ENCODE results near the gene TLN1. TPM values are rescaled to one million over a fixed set of nuclear protein-coding genes. Genes with fewer than 3 reads are reported as not detected.

TLN1 gene
- total and polyA plus RNA-seq, 2 of the 4 experiments (the other 2 are of a cell fraction): 228 to 346 TPM

DNA sequence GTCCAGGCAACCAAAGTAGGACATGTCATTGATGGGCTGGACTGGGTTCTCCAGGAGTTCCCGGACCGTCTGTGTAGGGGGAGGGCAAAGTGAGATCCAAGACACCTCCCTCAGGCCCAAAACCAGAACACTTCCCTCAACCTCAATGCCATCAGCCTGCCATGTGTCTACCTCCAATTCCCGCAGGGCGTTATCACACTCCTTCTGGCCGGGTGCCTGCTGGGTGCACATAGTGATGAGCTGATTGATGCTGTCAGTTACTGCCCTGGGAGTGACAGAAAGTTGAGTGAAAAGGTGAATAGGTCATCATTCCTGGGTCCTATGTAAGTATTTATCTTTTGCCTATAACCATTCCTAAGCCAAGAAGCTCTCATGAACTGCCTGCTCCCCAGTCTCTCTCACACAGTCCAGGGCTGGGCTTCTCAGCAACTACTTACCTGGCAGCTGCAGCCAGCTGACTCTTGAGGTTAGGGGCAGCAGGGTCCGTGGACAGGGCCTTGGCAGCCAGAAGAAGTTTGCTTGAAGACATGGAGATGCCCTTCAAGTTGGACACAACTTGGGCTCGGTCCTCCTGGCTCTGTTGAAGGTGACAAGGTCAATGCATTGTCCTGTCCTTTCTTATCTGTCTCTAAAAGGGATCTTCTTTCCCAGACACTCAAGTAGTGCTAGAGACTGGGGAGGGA lies 21.0 kb downstream of the TLN1 start:
- no peaks in the 10 kb centered on the region for H3K27me3 ChIP-seq (ENCODE audit: control insufficient read depth, insufficient read depth, low read length)
- TF ChIP-seq MXI1 (IDR thresholded peaks at IDR 0.05; ENCODE audit: borderline replicate concordance, low read depth, low read length) (no peak), CHD1 (IDR thresholded peaks at IDR 0.05; ENCODE audit: low read depth, low read length) (no peak), RAD21 (IDR thresholded peaks at IDR 0.05; ENCODE audit: low read length) (no peak), RFX5 (IDR thresholded peaks at IDR 0.05; ENCODE audit: low read depth, low read length) (no peak), CEBPB (IDR thresholded peaks at IDR 0.05; ENCODE audit: low read depth, low read length) (no peak), SMC3 (IDR thresholded peaks at IDR 0.05; ENCODE audit: low read depth, low read length) (no peak), MAFK (IDR thresholded peaks at IDR 0.05; ENCODE audit: low read depth, low read length) (no peak), BHLHE40 (IDR thresholded peaks at IDR 0.05; ENCODE audit: low read depth, low read length) (no peak), MAZ (IDR thresholded peaks at IDR 0.05; ENCODE audit: borderline replicate concordance, low read depth, low read length) (no peak)
- TF ChIP-seq, protein P1, sequence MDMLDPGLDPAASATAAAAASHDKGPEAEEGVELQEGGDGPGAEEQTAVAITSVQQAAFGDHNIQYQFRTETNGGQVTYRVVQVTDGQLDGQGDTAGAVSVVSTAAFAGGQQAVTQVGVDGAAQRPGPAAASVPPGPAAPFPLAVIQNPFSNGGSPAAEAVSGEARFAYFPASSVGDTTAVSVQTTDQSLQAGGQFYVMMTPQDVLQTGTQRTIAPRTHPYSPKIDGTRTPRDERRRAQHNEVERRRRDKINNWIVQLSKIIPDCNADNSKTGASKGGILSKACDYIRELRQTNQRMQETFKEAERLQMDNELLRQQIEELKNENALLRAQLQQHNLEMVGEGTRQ (IDR thresholded peaks at IDR 0.05; ENCODE audit: low read depth, low read length): no peak
- TF ChIP-seq, protein P2, sequence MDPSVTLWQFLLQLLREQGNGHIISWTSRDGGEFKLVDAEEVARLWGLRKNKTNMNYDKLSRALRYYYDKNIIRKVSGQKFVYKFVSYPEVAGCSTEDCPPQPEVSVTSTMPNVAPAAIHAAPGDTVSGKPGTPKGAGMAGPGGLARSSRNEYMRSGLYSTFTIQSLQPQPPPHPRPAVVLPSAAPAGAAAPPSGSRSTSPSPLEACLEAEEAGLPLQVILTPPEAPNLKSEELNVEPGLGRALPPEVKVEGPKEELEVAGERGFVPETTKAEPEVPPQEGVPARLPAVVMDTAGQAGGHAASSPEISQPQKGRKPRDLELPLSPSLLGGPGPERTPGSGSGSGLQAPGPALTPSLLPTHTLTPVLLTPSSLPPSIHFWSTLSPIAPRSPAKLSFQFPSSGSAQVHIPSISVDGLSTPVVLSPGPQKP (IDR thresholded peaks at IDR 0.05; ENCODE audit: borderline replicate concordance, low read depth, low read length): no peak
- no peak overlapping the region for H2AFZ ChIP-seq (replicated peaks; ENCODE audit: low read length, poor library complexity)
- H3K9ac ChIP-seq (ENCODE audit: low read depth, low read length): no peak overlapping the region
- H4K20me1 ChIP-seq (ENCODE audit: insufficient read depth, low read length): peaks cover 20% of the 10 kb centered on the region
- intact Hi-C loops (cut with micrococcal nuclease) (no loop called here), dilution Hi-C loops (cut with HindIII; ENCODE audit: low sequenced_read_pairs, unreplicated experiment) (no loop called here), in situ Hi-C loops (cut with MboI; ENCODE audit: low sequenced_read_pairs) (no loop called here)
- H2AK5ac ChIP-seq (ENCODE audit: low read depth, low read length): no peak overlapping the region
- H4K91ac ChIP-seq (ENCODE audit: insufficient read depth, low read depth, low read length): no peak overlapping the region
- no peak overlapping the region for H3K14ac ChIP-seq (replicated peaks; ENCODE audit: low read depth, low read length)
- no peak overlapping the region for H3K18ac ChIP-seq (ENCODE audit: low read depth, low read length)
- no peaks in the 10 kb centered on the region; the same call in none of the 2 replicates for H3K9me1 ChIP-seq (ENCODE audit: insufficient read depth, low read length)
- H3K27ac ChIP-seq (ENCODE audit: insufficient read depth, low read length): no peak overlapping the region
- no peaks in the 10 kb centered on the region for H3K9me3 ChIP-seq (ENCODE audit: control insufficient read depth, insufficient read depth, low read length)
- no peak overlapping the region for H2BK5ac ChIP-seq (ENCODE audit: low read depth, low read length, poor library complexity, severe bottlenecking)
- H3K36me3 ChIP-seq (ENCODE audit: control insufficient read depth, insufficient read depth, low read length): peaks cover 83% of the 10 kb centered on the region
- H3K56ac ChIP-seq (ENCODE audit: extremely low read depth, insufficient read depth, low read length): no peak overlapping the region
- BruUV-seq (replicated peaks): TSS peak; percentile 76
- no peak overlapping the region for H2AK9ac ChIP-seq (replicated peaks; ENCODE audit: low read depth, low read length, poor library complexity)
- no peak overlapping the region for H2BK20ac ChIP-seq (ENCODE audit: low read depth, low read length)
- POLR2A ChIA-PET (ENCODE audit: unreplicated experiment): no interaction called here
- 80% methylated on average over 1 of the region's 7 CpGs; no CpG with 5 or more reads in 1 of the 2 experiments for WGBS, 2 experiments (ENCODE audit: extremely low coverage in 2 of 2, insufficient read length in 1 of 2)
- no peak overlapping the region for H3K4ac ChIP-seq (ENCODE audit: low read depth, low read length)
- H4K8ac ChIP-seq (ENCODE audit: low read depth in 2 of 2, low read length in 2 of 2): no peak overlapping the region
- no peak overlapping the region for H3K23ac ChIP-seq (ENCODE audit: low read depth, low read length)
- H4K5ac ChIP-seq (ENCODE audit: low read depth, low read length): no peak overlapping the region
- CTCF ChIA-PET: no interaction called here
- DNase-seq: no peak
- H3K4me3 ChIP-seq (ENCODE audit: insufficient read depth, low read depth, low read length): no peak overlapping the region
- no peaks in the 10 kb centered on the region for H3K4me1 ChIP-seq (ENCODE audit: control insufficient read depth, insufficient read depth, low read length)
- H2BK120ac ChIP-seq (ENCODE audit: low read depth, low read length): no peak overlapping the region
- H3K4me2 ChIP-seq (ENCODE audit: low read depth, low read length): no peak overlapping the region
- peaks cover 43 to 63% of the 10 kb centered on the region in 2 experiments for H3K79me1 ChIP-seq (ENCODE audit: low read depth in 1 of 2, low read length in 2 of 2)
- no peak overlapping the region for H2BK15ac ChIP-seq (ENCODE audit: low read depth, low read length)
- ATAC-seq (ENCODE audit: low read depth): no peak
